HFFc6 (cell line): ENCODE results near the gene GRAMD1A. TPM values are rescaled to one million over a fixed set of nuclear protein-coding genes. Genes with fewer than 3 reads are reported as not detected.

Experiments
- DNase-seq: peaks from one replicate; pipeline ENCODE4 v3.0.0-alpha.2; 2018
- H3K27ac Mint-ChIP-seq: 2 replicates; pipeline ENCODE4 v1.8.0; 2020; ENCODE audit warnings: mild to moderate bottlenecking, mixed read lengths
- H3K27me3 Mint-ChIP-seq: 2 replicates; pipeline ENCODE4 v1.8.0; 2021; ENCODE audit warnings: mild to moderate bottlenecking, moderate library complexity, mixed read lengths; ENCODE audit not compliant: insufficient read depth
- H3K36me3 Mint-ChIP-seq: 2 replicates; pipeline ENCODE4 v1.8.0; 2021; ENCODE audit warnings: low read depth, mixed read lengths
- H3K4me1 Mint-ChIP-seq: 2 replicates; pipeline ENCODE4 v1.8.0; 2020; ENCODE audit warnings: low read depth, mixed read lengths
- H3K4me3 Mint-ChIP-seq: 2 replicates; pipeline ENCODE4 v1.8.0; 2020; ENCODE audit warnings: mild to moderate bottlenecking, moderate library complexity, mixed read lengths
- H3K9me3 Mint-ChIP-seq: 2 replicates; pipeline ENCODE4 v1.8.0; 2020; ENCODE audit warnings: mild to moderate bottlenecking, mixed read lengths
- CTCF ChIP-seq: fragments of 200-600 bp; sonication (generic); IDR thresholded peaks from 2 replicates; pipeline ENCODE4 v1.5.0; 2021; ENCODE audit warnings: antibody characterized with exemption, mild to moderate bottlenecking
- total RNA-seq, 6 experiments: library from RNA; stranded (reverse); fragmentation: NEBNext Ultra II Directional; extraction: Animal tissue kit (Norgen Biotek cat#: 25700); gene quantifications; 2 replicates in 1 of 6; 3 replicates in 5 of 6; pipeline ENCODE4 v1.2.3, GENCODE V29; 2021

GRAMD1A gene
- total RNA-seq, 6 experiments from 2014 or later, result 48.2 to 51.3 (median 50.0) TPM

- DNase-seq, result no peak
- H3K36me3 Mint-ChIP-seq, result peaks cover 31% of the 10 kb centered on the region
These were observed 15.8 kb downstream of the GRAMD1A start for GRCh38 chr19:35015954-35016351.

DNA sequence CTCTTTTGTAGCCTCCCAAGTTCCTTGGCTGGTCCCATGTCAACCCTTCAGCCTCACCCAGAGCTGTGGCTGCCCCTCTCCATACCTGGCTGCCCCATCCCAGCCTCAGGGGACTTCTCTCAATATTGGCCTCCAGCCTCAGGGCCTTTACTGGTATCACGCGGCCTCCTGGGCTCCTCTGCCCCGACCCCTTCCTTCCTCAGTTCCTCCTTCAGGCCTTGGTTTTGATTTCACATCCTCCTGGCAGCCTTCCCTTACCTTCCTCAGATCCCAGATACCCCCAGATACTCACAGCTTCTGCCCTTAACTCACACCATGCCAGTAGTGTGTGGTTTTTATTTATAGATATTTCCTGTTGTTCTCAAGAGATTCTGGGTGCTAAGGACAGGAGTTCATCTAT is 17.4 kb downstream of the GRAMD1A start:
- DNase-seq, result no peak
- Mint-ChIP-seq H3K27me3 (peaks cover 4% of the 10 kb centered on the region), H3K4me1 (no peaks in the 10 kb centered on the region), H3K27ac (no peak overlapping the region; the same call in 1 of the 2 replicates), H3K9me3 (no peaks in the 10 kb centered on the region), H3K4me3 (no peak overlapping the region), H3K36me3 (peaks cover 34% of the 10 kb centered on the region)
- TF ChIP-seq CTCF, result no peak

More at GRCh38 chr19:35015954-35016351, 15.8 kb downstream of the GRAMD1A start:
- no peak overlapping the region for H3K4me3 Mint-ChIP-seq
- no peaks in the 10 kb centered on the region for H3K4me1 Mint-ChIP-seq
- H3K27ac Mint-ChIP-seq, result no peak overlapping the region
- peaks cover 4% of the 10 kb centered on the region for H3K27me3 Mint-ChIP-seq
- H3K9me3 Mint-ChIP-seq, result no peaks in the 10 kb centered on the region
- no peak for TF ChIP-seq CTCF

DNA sequence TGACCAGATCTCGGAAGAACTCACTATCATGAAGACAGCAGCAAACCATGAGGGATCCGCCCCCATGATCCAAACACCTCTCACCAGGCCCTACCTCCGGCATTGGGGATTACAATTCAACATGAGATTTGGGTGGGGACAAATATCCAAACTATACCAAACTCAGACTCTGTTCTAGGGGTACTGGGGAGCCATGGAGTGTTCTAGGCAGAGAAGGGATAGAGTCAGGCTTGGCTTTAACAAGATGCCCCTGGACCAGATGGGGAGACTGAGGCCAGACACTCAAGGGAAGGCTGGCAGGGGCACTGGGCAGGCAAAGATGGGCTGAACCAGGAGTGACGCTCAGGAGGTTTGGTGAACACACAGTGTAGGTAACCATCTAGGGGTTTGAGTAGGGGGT is 18.3 kb downstream of the GRAMD1A start:
- DNase-seq, result no peak
- H3K9me3 Mint-ChIP-seq, result no peaks in the 10 kb centered on the region
- peaks cover 34% of the 10 kb centered on the region for H3K36me3 Mint-ChIP-seq
- TF ChIP-seq CTCF, result no peak
- H3K4me1 Mint-ChIP-seq, result no peaks in the 10 kb centered on the region
- peaks cover 3% of the 10 kb centered on the region for H3K27me3 Mint-ChIP-seq
- no peak overlapping the region for H3K4me3 Mint-ChIP-seq
- no peak overlapping the region for H3K27ac Mint-ChIP-seq

DNA sequence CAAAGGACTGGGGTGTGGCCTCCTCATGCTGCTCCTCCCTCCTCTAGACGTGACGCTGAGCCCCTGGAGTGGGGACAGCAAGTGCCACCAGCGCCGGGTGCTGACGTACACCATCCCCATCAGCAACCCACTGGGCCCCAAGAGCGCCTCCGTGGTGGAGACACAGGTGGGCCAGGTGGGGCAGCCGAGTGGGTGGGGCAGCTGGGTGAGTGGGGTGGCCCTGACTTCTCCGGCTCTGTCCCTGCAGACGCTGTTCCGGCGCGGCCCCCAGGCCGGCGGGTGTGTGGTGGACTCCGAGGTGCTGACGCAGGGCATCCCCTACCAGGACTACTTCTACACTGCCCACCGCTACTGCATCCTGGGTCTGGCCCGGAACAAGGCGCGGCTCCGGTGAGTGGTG is 19.0 kb downstream of the GRAMD1A start:
- no peak for TF ChIP-seq CTCF
- peaks cover 34% of the 10 kb centered on the region for H3K36me3 Mint-ChIP-seq
- no peaks in the 10 kb centered on the region for H3K4me1 Mint-ChIP-seq
- H3K27ac Mint-ChIP-seq, result no peak overlapping the region
- H3K9me3 Mint-ChIP-seq, result no peaks in the 10 kb centered on the region
- H3K4me3 Mint-ChIP-seq, result no peak overlapping the region
- peaks cover 3% of the 10 kb centered on the region for H3K27me3 Mint-ChIP-seq
- no peak for DNase-seq

DNA sequence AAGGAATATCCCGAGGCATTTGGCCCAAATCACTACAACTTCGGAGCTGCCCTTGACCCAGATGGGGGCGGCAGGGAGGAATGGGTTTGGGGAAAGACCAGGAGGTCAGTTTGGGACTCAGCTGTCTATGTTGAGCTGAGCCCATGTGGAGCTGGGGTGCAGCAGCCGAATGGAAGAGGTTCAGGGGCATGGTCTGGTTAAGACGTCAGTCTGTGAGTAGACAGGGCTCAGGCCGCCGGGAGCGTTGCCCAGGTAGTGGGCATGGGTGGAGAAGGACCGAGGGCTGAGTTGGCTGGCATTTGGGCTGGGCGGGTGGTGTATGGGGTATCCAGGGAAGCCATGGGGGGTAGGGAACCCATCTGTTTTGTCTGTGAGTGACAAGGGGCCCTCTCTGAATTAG is 20.9 kb downstream of the GRAMD1A start:
- Mint-ChIP-seq H3K9me3 (no peaks in the 10 kb centered on the region), H3K27ac (no peak overlapping the region), H3K27me3 (peaks cover 3% of the 10 kb centered on the region), H3K36me3 (peaks cover 22% of the 10 kb centered on the region), H3K4me1 (no peaks in the 10 kb centered on the region), H3K4me3 (no peak overlapping the region)
- DNase-seq, result no peak
- no peak for TF ChIP-seq CTCF

- H3K27me3 Mint-ChIP-seq, result peaks cover 3% of the 10 kb centered on the region
- H3K27ac Mint-ChIP-seq, result no peak overlapping the region
- no peak for DNase-seq
- H3K36me3 Mint-ChIP-seq, result peaks cover 22% of the 10 kb centered on the region
- TF ChIP-seq CTCF, result no peak
- no peak overlapping the region for H3K4me3 Mint-ChIP-seq
- H3K4me1 Mint-ChIP-seq, result no peaks in the 10 kb centered on the region
- H3K9me3 Mint-ChIP-seq, result no peaks in the 10 kb centered on the region
These were observed 21.5 kb downstream of the GRAMD1A start for GRCh38 chr19:35021596-35021995.
